Loucy (cell line): Measurements from ENCODE around the gene SORBS1.

Experiments used
- H2AFZ ChIP-seq: fragments of 200-600 bp; sonication (generic); 2 replicates; pipeline ENCODE4 v1.6.0; 2016; ENCODE audit warnings: antibody characterized with exemption, mild to moderate bottlenecking, low read length, moderate library complexity
- H3F3A ChIP-seq: fragments of 200-600 bp; 2 replicates; pipeline ENCODE4 v1.6.0; 2016; ENCODE audit warnings: antibody characterized with exemption, low read depth, mild to moderate bottlenecking
- H3K27me3 ChIP-seq: fragments of 200-600 bp; sonication (generic); 2 replicates; pipeline ENCODE4 v1.6.1; 2014; ENCODE audit warnings: low read length, mild to moderate bottlenecking; ENCODE audit not compliant: insufficient read depth, poor library complexity, severe bottlenecking
- H3K36me3 ChIP-seq: fragments of 200-600 bp; sonication (generic); 2 replicates; pipeline ENCODE4 v1.6.1; 2016; ENCODE audit warnings: low read length; ENCODE audit not compliant: insufficient read depth
- H3K4me1 ChIP-seq: fragments of 200-600 bp; sonication (generic); 2 replicates; pipeline ENCODE4 v1.5.1; 2014; ENCODE audit warnings: low read length, mild to moderate bottlenecking; ENCODE audit not compliant: insufficient read depth, poor library complexity, severe bottlenecking
- H3K4me2 ChIP-seq: fragments of 200-600 bp; sonication (generic); 2 replicates; pipeline ENCODE4 v1.6.0; 2014; ENCODE audit warnings: antibody characterized with exemption, low read length, low read depth, mild to moderate bottlenecking; ENCODE audit not compliant: poor library complexity, severe bottlenecking
- H3K4me3 ChIP-seq: fragments of 200-600 bp; sonication (generic); 2 replicates; pipeline ENCODE4 v1.5.1; 2014; ENCODE audit warnings: low read length, mild to moderate bottlenecking, mixed read lengths; ENCODE audit not compliant: poor library complexity, severe bottlenecking
- H3K79me2 ChIP-seq: fragments of 200-600 bp; sonication (generic); 2 replicates; pipeline ENCODE4 v1.6.1; 2014; ENCODE audit warnings: low read length; ENCODE audit not compliant: insufficient read depth
- H3K9ac ChIP-seq: fragments of 200-600 bp; sonication (generic); 2 replicates; pipeline ENCODE4 v1.6.0; 2014; ENCODE audit warnings: mild to moderate bottlenecking, low read depth, low read length, moderate library complexity; ENCODE audit not compliant: poor library complexity, severe bottlenecking
- H3K9me2 ChIP-seq: fragments of 200-600 bp; sonication (generic); replicated peaks from 2 replicates; pipeline ENCODE4 v1.6.1; 2016; ENCODE audit warnings: low read depth, low read length, mixed read lengths
- H3K9me3 ChIP-seq: fragments of 200-600 bp; sonication (generic); 2 replicates; pipeline ENCODE4 v1.6.1; 2014; ENCODE audit warnings: mild to moderate bottlenecking, antibody characterized with exemption, low read length, low read depth; ENCODE audit not compliant: insufficient read depth
- H4K20me1 ChIP-seq: fragments of 200-600 bp; sonication (generic); 2 replicates; pipeline ENCODE4 v1.6.0; 2014; ENCODE audit warnings: antibody characterized with exemption, low read length, mild to moderate bottlenecking; ENCODE audit not compliant: insufficient read depth, poor library complexity, severe bottlenecking
- CTCF ChIP-seq: fragments of 200-600 bp; sonication (generic); conservative IDR thresholded peaks from 2 replicates; pipeline ENCODE4 v1.5.1; 2014; ENCODE audit warnings: mild to moderate bottlenecking, antibody characterized with exemption, low read length
- EZH2phosphoT487 ChIP-seq: fragments of 200-600 bp; IDR thresholded peaks from 2 replicates; pipeline ENCODE4 v1.6.1; 2018; ENCODE audit warnings: antibody characterized with exemption, mild to moderate bottlenecking, moderate library complexity, borderline replicate concordance

The SORBS1 gene

DNA sequence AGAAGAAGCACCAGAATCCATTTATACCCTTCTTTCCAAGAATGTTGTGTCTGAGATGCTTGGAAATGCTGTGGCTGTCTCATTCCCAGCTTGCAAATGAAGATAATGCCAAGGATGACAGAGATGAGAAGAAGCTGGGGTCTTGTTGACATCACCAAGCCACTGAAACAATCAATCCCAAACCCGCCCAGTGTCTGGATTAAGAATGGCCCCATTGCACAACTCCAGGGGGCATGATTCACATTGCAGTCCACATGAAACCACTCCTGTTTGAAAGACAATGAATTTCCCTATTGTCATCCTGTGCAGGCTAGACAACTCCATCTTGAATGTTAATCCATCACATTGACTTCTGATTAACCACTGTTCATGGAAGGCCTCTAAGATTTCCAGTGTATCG is 28.6 kb downstream of the SORBS1 start:
- H4K20me1 ChIP-seq = no peaks in the 10 kb centered on the region
- no peaks in the 10 kb centered on the region for H3K36me3 ChIP-seq
- TF ChIP-seq CTCF = no peak
- TF ChIP-seq EZH2phosphoT487 = no peak
- H3K4me2 ChIP-seq = peak overlapping the region; percentile 60
- H3K4me3 ChIP-seq = no peak overlapping the region
- H3K27me3 ChIP-seq = no peaks in the 10 kb centered on the region
- H3K9me2 ChIP-seq = no peaks in the 10 kb centered on the region
- no peaks in the 10 kb centered on the region for H3K9me3 ChIP-seq
- no peaks in the 10 kb centered on the region for H3F3A ChIP-seq
- H2AFZ ChIP-seq = no peak overlapping the region
- no peaks in the 10 kb centered on the region for H3K79me2 ChIP-seq
- peaks cover 51% of the 10 kb centered on the region for H3K4me1 ChIP-seq
- H3K9ac ChIP-seq = no peak overlapping the region

DNA sequence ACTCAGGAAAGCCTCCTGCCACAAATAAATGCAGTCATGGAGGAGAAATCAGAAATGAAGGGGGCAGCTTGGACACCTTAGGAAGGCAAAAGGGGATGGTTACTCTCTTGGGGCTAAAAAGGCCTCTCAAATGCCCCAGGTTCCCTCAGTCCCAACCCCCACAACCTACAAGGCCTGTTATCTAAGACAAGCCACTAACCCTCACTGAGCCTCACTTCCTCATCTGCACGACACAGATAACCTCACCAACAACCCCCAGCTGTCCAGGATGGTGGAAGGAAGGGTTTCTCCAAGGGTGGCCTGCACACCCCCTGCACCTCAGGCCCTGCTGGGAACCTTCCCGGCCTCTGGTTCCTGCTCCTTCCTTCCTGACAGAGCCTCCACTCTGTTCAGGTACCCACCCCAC is 29.2 kb downstream of the SORBS1 start:
- H3K9me2 ChIP-seq = no peaks in the 10 kb centered on the region
- no peak overlapping the region for H3K4me3 ChIP-seq
- H3K9ac ChIP-seq = no peak overlapping the region
- no peak for TF ChIP-seq CTCF
- TF ChIP-seq EZH2phosphoT487 = no peak
- H3F3A ChIP-seq = no peaks in the 10 kb centered on the region
- H4K20me1 ChIP-seq = no peaks in the 10 kb centered on the region
- H3K79me2 ChIP-seq = no peaks in the 10 kb centered on the region
- no peak overlapping the region for H2AFZ ChIP-seq
- no peaks in the 10 kb centered on the region for H3K27me3 ChIP-seq
- no peaks in the 10 kb centered on the region for H3K36me3 ChIP-seq
- no peaks in the 10 kb centered on the region for H3K9me3 ChIP-seq
- H3K4me2 ChIP-seq = peak overlapping the region; percentile 60
- H3K4me1 ChIP-seq = peaks cover 51% of the 10 kb centered on the region

GRCh38 chr10:95531058-95531809 is 29.9 kb downstream of the SORBS1 start:
- Histone ChIP-seq H3F3A (no peaks in the 10 kb centered on the region), H3K27me3 (no peaks in the 10 kb centered on the region), H3K9me2 (no peaks in the 10 kb centered on the region), H2AFZ (no peak overlapping the region; the same call in 1 of the 2 replicates), H3K4me2 (peak overlapping the region; percentile 60), H4K20me1 (no peaks in the 10 kb centered on the region), H3K36me3 (no peaks in the 10 kb centered on the region), H3K9me3 (no peaks in the 10 kb centered on the region), H3K79me2 (no peaks in the 10 kb centered on the region), H3K4me3 (no peak overlapping the region), H3K9ac (no peak overlapping the region), H3K4me1 (peaks cover 51% of the 10 kb centered on the region)
- TF ChIP-seq EZH2phosphoT487 = no peak
- no peak for TF ChIP-seq CTCF
